Heart left ventricle (tissue), 16 donors: ENCODE data around the gene TBC1D8. TPM values are rescaled to one million over a fixed set of nuclear protein-coding genes. Genes with fewer than 3 reads are reported as not detected.

Experiments used
- ATAC-seq, 4 donors: fragments of 200-7000 bp; cut with Tn5 transposase; one replicate each; pipeline ENCODE4 v1.9.1; 2020 to 2022; ENCODE audit warnings: moderate library complexity in 4 of 4, mild to moderate bottlenecking in 3 of 4, moderate number of reproducible peaks in 1 of 4
- DNase-seq, 5 donors: peaks; one replicate each; pipeline ENCODE4 v3.0.0-alpha.2; 2020
- H3K27ac ChIP-seq, 12 donors: fragments of 200-600 bp; sonication (generic) in 4 of 12; one replicate each; pipeline versions ENCODE4 v1.5.0 to v1.8.0; 2016 to 2022; ENCODE audit warnings: mild to moderate bottlenecking in 2 of 12
- H3K27me3 ChIP-seq, 9 donors: fragments of 200-600 bp; sonication (generic) in 2 of 9; one replicate each; pipeline versions ENCODE4 v1.5.1 to v1.8.0; 2016 to 2022; ENCODE audit warnings: mild to moderate bottlenecking in 3 of 9
- H3K36me3 ChIP-seq, 9 donors: fragments of 200-600 bp; sonication (generic) in 2 of 9; one replicate each; pipeline versions ENCODE4 v1.5.0 to v1.8.0; 2018 to 2022; ENCODE audit warnings: mild to moderate bottlenecking in 2 of 9
- H3K4me1 ChIP-seq, 12 donors: fragments of 200-600 bp; sonication (generic) in 4 of 12; one replicate each; pipeline versions ENCODE4 v1.5.0 to v1.8.0; 2016 to 2022; ENCODE audit warnings: mild to moderate bottlenecking in 3 of 12
- H3K4me3 ChIP-seq, 12 donors: fragments of 200-600 bp; sonication (generic) in 4 of 12; one replicate each; pipeline versions ENCODE4 v1.5.0 to v1.8.0; 2017 to 2022; ENCODE audit warnings: mild to moderate bottlenecking in 9 of 12, moderate library complexity in 4 of 12
- H3K9me3 ChIP-seq, 12 donors: fragments of 200-600 bp; sonication (generic) in 4 of 12; one replicate each; pipeline versions ENCODE4 v1.5.0 to v1.8.0; 2016 to 2022; ENCODE audit warnings: mild to moderate bottlenecking in 1 of 12
- POLR2A ChIP-seq, 2 donors: fragments of 450-650 bp; IDR thresholded peaks; one replicate each; pipeline ENCODE4 v1.6.1; 2017; ENCODE audit warnings: antibody characterized with exemption in 2 of 2, mild to moderate bottlenecking in 2 of 2, moderate library complexity in 2 of 2
- WGBS, 4 donors: extraction: QIAGEN DNeasy Blood & Tissue Kit in 2 of 4; methylation state at CpG; one replicate each; pipeline versions ENCODE4 v1.1.5 to v1.1.7; 2013 to 2018; 5-methylcytosine and 5-hydroxymethylcytosine counted together
- intact Hi-C, 10 donors: fragments of 100-400 bp; cut with DNase I; formaldehyde crosslinking; loops; one replicate each; pipeline versions ENCODE4 v1.11.1 to v1.14.2; 2022
- polyA plus RNA-seq, 2 donors: library from polyadenylated mRNA; stranded (reverse); fragments of 200-250 nt; gene quantifications; one replicate each; pipeline ENCODE4 v1.2.3, GENCODE V29; 2013
- total RNA-seq, 9 donors: library from RNA; depleted of rRNA in 2 of 9; stranded (reverse); fragments of >200 nt in 2 of 9; fragmentation: NEBNext Ultra II Directional in 3 of 9; extraction: Animal tissue kit (Norgen Biotek cat#: 25700) in 3 of 9; gene quantifications; one replicate each; pipeline versions ENCODE4 v1.1.0 to v1.2.4, GENCODE V29; 2016 to 2023
- TF ChIP-seq, protein P1 (sequence below), 12 donors: fragments of 200-600 bp; sonication (generic) in 4 of 12; IDR thresholded peaks; one replicate each; pipeline versions ENCODE4 v1.5.0 to v1.8.0; 2018 to 2022; ENCODE audit warnings: antibody characterized with exemption in 12 of 12, mild to moderate bottlenecking in 5 of 12
- donor health status: ischemic (EF 13 %, LVEDD 7.1; RV severe dilation, severe dysfunction).
- donor health status: healthy with polysubstance abuse.
- donor health status: DM: no; HTN: yes; CAD: no.
- donor health status: DM: no; HTN: no; CAD: no.
- donor health status: ischemic (EF 25% LVEDD 6.9; RV normal size, moderate dysfunction).
- donor health status: ischemic (EF 25% LVEDD 5.7; RV mildly dilated, moderate dysfunction).
- donor health status: healthy.
- donor health status: DM: yes; HTN: yes; CAD: no.
- donor health status: ischemic (EF 35%, LVEDD 5.7; RV mildly dilated, moderate dysfunction).
- donor health status: nonischemic (EF 11% LVEDD 7.7; RV severe dilation, severe dysfunction).
- donor health status: DM: yes; HTN: yes; CAD: no.
- donor health status: PGD.
- donor health status: ischemic (EF 29% LVEDD 5.4; RV normal size, mild dysfunction).
- donor health status: nonischemic (EF 23%, LVEDD 6.1; RV moderate dilation, normal function).

The TBC1D8 gene
- total and polyA plus RNA-seq, 11 donors = 30.1 to 61.7 (median 42.9) TPM

DNA sequence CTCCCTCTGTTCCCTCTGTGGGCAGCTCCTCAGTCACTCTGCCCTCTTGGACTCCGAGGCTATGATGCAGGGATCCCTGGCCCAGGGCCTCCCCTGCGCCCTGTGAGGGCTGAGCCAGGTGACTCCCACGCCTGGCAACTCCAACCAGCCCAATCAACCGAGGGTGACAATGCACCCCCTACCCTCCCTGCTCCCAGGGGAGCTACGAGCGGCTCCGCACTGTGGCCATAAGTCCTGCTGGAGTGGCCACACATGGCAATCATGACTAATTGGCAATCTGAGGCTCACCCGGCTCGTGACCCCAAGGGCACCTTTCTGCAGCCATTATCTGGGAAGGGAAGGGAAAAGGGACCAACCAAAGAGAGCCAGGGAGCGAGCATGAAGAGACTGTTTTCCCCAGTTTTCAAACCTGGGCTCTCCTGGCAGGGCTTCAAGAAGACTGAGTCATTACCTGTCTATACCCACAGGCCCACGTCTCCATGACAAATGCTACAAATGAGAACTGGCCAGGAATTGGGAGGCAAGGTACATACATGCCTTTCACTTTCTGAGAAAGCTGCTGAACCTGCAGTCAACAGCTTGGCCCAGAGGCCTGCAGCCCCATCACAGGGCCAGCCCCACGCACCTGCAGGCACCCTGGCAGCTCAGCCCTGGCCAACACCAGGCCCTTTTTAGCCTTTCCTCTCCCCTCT, 104.0 kb downstream of the TBC1D8 start:
- Histone ChIP-seq H3K27me3 (no peaks in the 10 kb centered on the region), H3K27ac (peak overlapping the region in 7 of 12 donors; percentile 15 to 49 (median 37)), H3K4me1 (peaks cover 0 to 28% (median 13%) of the 10 kb centered on the region in 12 donors), H3K36me3 (peaks cover 0 to 44% (median 31%) of the 10 kb centered on the region in 9 donors), H3K4me3 (no peak overlapping the region), H3K9me3 (no peaks in the 10 kb centered on the region)
- ATAC-seq = peak in 3 of 4 donors; percentile 27 to 40 (median 39)
- DNase-seq = no peak
- intact Hi-C loops = loop anchor here in 2 of 10 donors (5.0 to 10.0 kb wide), 2 partner anchors 55 to 58 kb away; no protein-coding TSS in a partner anchor
- TF ChIP-seq POLR2A (IDR thresholded peaks at IDR 0.05) = no peak
- TF ChIP-seq, protein P1, sequence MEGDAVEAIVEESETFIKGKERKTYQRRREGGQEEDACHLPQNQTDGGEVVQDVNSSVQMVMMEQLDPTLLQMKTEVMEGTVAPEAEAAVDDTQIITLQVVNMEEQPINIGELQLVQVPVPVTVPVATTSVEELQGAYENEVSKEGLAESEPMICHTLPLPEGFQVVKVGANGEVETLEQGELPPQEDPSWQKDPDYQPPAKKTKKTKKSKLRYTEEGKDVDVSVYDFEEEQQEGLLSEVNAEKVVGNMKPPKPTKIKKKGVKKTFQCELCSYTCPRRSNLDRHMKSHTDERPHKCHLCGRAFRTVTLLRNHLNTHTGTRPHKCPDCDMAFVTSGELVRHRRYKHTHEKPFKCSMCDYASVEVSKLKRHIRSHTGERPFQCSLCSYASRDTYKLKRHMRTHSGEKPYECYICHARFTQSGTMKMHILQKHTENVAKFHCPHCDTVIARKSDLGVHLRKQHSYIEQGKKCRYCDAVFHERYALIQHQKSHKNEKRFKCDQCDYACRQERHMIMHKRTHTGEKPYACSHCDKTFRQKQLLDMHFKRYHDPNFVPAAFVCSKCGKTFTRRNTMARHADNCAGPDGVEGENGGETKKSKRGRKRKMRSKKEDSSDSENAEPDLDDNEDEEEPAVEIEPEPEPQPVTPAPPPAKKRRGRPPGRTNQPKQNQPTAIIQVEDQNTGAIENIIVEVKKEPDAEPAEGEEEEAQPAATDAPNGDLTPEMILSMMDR (IDR thresholded peaks at IDR 0.05) = no peak
- 63 to 78% (median 72%) methylated on average over 9 to 12 of the region's 12 CpGs for WGBS, 4 donors

- Histone ChIP-seq H3K4me3 (no peak overlapping the region), H3K9me3 (no peaks in the 10 kb centered on the region), H3K4me1 (peaks cover 0 to 41% (median 17%) of the 10 kb centered on the region in 12 donors), H3K27ac (no peak overlapping the region), H3K27me3 (no peaks in the 10 kb centered on the region), H3K36me3 (peaks cover 0 to 33% (median 23%) of the 10 kb centered on the region in 9 donors)
- ATAC-seq (no peak), DNase-seq (no peak)
- WGBS, 4 donors = 90 to 95% (median 95%) methylated on average over 9 to 10 of the region's 10 CpGs
- TF ChIP-seq, protein P1 (IDR thresholded peaks at IDR 0.05) = no peak
- TF ChIP-seq POLR2A (IDR thresholded peaks at IDR 0.05) = no peak
- intact Hi-C loops = loop anchor here in 2 of 10 donors (5.0 to 10.0 kb wide), 2 partner anchors 57 to 59 kb away; no protein-coding TSS in a partner anchor
Observed at GRCh38 chr2:101045330-101045729, 105.9 kb downstream of the TBC1D8 start.

DNA sequence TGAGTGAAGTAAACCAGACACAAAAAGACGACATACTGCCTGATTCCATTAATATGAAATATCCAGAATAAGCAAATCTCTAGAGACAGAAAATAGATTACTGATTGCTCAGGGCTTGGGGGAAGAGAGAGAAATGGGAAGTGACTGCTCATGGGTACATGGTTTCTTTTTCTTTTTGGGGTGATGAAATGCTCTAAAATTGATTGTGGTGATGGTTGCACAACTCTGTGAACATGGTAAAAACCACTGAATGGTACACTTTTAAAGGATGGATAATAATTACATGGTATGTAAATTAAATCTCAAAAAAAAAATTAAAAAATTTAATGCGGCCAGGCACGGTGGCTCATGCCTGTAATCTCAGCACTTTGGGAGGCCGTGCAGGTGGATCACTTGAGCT, 109.8 kb downstream of the TBC1D8 start:
- ATAC-seq = no peak
- no peak overlapping the region for H3K4me3 ChIP-seq
- TF ChIP-seq POLR2A (IDR thresholded peaks at IDR 0.05) = no peak
- TF ChIP-seq, protein P1 (IDR thresholded peaks at IDR 0.05) = no peak
- H3K9me3 ChIP-seq = no peaks in the 10 kb centered on the region
- 76 to 86% (median 81%) methylated on average over 4 of the region's 4 CpGs for WGBS, 4 donors
- DNase-seq = no peak
- H3K27me3 ChIP-seq = no peaks in the 10 kb centered on the region
- intact Hi-C loops = loop anchor here in 1 of 10 donors (10.0 kb wide), 1 partner anchor 63 kb away; no protein-coding TSS in a partner anchor
- peak overlapping the region in 2 of 12 donors; percentile 8 to 66 for H3K27ac ChIP-seq
- peaks cover 0 to 48% (median 33%) of the 10 kb centered on the region in 9 donors for H3K36me3 ChIP-seq
- H3K4me1 ChIP-seq = peaks cover 0 to 30% (median 3%) of the 10 kb centered on the region in 12 donors

DNA sequence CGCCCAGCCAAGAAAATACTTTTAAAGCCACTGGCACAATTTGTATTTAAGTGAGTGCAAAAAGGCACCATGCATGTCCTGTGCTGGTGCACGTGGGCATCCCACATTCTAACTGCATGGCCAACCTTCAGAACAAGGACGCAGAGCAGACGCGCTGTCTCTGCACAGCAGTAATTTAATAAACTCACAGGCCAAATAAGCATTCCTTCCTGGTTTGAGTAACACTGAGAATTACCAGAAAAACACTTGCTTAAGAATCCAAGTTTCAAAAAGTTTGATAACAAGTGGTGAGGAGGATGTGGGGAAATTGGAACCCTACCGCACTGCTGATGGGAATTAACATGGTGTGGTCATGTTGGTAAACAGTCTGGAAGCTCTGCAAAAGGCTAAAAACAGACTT, 110.4 kb downstream of the TBC1D8 start:
- peaks cover 0 to 54% (median 40%) of the 10 kb centered on the region in 9 donors for H3K36me3 ChIP-seq
- ATAC-seq (peak; percentile 21 to 47 (median 40)), DNase-seq (no peak)
- TF ChIP-seq POLR2A (IDR thresholded peaks at IDR 0.05) = no peak
- TF ChIP-seq, protein P1 (IDR thresholded peaks at IDR 0.05) = no peak
- peaks cover 0 to 30% (median 3%) of the 10 kb centered on the region in 12 donors for H3K4me1 ChIP-seq
- H3K27ac ChIP-seq = peak overlapping the region in 2 of 12 donors; percentile 8 to 66
- H3K9me3 ChIP-seq = no peaks in the 10 kb centered on the region
- no peaks in the 10 kb centered on the region for H3K27me3 ChIP-seq
- WGBS, 4 donors = 78 to 89% (median 83%) methylated on average over 6 of the region's 6 CpGs
- intact Hi-C loops = loop anchor here in 1 of 10 donors (10.0 kb wide), 1 partner anchor 64 kb away; no protein-coding TSS in a partner anchor
- no peak overlapping the region for H3K4me3 ChIP-seq
